Measurements from ENCODE around the gene SLC39A7.

DNA sequence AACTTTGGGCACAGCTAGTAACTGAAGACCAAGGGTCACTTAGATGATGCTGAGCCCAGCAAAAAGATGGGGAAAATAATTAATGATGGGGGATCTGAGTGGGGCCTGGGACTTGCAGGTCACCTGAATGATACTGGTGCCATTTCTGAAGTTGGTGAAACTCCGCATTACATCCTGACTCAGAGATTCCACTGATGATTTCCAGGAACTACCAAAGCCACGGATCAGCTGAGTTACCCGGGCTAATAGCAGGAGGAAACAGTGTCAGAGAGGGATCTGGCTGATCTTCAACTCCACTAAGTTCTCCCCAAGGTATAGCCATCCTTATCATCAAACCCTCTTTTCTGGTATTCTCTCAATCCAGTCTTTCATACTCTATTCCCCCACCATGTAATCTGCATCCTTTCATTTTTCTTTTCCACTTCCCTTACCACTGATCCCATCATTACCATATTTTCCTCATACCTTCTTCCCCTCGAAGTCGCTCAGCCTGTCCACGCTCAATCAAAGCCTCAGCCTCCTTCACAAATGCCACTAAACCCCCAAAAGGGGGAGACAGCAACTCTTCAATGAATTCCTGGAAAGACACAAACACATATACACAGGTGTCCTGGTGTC is 50.8 kb downstream of the SLC39A7 start:
- TF ChIP-seq, protein P1, sequence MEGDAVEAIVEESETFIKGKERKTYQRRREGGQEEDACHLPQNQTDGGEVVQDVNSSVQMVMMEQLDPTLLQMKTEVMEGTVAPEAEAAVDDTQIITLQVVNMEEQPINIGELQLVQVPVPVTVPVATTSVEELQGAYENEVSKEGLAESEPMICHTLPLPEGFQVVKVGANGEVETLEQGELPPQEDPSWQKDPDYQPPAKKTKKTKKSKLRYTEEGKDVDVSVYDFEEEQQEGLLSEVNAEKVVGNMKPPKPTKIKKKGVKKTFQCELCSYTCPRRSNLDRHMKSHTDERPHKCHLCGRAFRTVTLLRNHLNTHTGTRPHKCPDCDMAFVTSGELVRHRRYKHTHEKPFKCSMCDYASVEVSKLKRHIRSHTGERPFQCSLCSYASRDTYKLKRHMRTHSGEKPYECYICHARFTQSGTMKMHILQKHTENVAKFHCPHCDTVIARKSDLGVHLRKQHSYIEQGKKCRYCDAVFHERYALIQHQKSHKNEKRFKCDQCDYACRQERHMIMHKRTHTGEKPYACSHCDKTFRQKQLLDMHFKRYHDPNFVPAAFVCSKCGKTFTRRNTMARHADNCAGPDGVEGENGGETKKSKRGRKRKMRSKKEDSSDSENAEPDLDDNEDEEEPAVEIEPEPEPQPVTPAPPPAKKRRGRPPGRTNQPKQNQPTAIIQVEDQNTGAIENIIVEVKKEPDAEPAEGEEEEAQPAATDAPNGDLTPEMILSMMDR (conservative IDR thresholded peaks at IDR 0.05 in 1 of 2, IDR thresholded peaks at IDR 0.05 in 1 of 2; ENCODE audit: extremely low read depth in 1 of 2, insufficient read depth in 1 of 2, low read depth in 1 of 2, low read length in 2 of 2) = no peak
- no peak for TF ChIP-seq EZH2 (IDR thresholded peaks at IDR 0.05; ENCODE audit: borderline replicate concordance, low read length)

All from mammary epithelial cell (primary cell).